AG04450 (cell line): ENCODE measurements around the gene PEPD. TPM values are rescaled to one million over a fixed set of nuclear protein-coding genes. Genes with fewer than 3 reads are reported as not detected.

Experiments
- CTCF ChIA-PET: fragments of 300-600, 350-600 bp; formaldehyde crosslinking; extraction: SDS; loops from one replicate; lab custom pipeline; 2022; ENCODE audit warnings: antibody characterized with exemption, inconsistent platforms; lab: Charles Lee
- POLR2A ChIA-PET: fragments of 350-600 bp; formaldehyde crosslinking; extraction: SDS; loops from one replicate; lab custom pipeline; 2021; ENCODE audit warnings: antibody characterized with exemption, inconsistent platforms; lab: Yijun Ruan, JAX
- DNase-seq: peaks from one replicate; pipeline ENCODE4 v3.0.0-alpha.2; 2011; ENCODE audit warnings: low read depth, low spot score
- H3K27ac ChIP-seq: one replicate; pipeline ENCODE4 v1.5.1; 2012; ENCODE audit warnings: low read depth, low read length, control low read depth
- H3K27me3 ChIP-seq: one replicate; pipeline ENCODE4 v1.6.0; 2012; ENCODE audit warnings: low read length; ENCODE audit not compliant: control insufficient read depth, insufficient read depth
- H3K4me3 ChIP-seq: 2 replicates; pipeline ENCODE4 v1.5.1; 2011; ENCODE audit warnings: mild to moderate bottlenecking, low read depth, low read length, control low read depth
- H3K9me3 ChIP-seq: 2 replicates; pipeline ENCODE4 v1.5.1; 2012; ENCODE audit warnings: low read length; ENCODE audit not compliant: control insufficient read depth, insufficient read depth
- CTCF ChIP-seq: IDR thresholded peaks from 2 replicates; pipeline ENCODE4 v1.5.1; 2011; ENCODE audit warnings: low read depth, low read length, control low read depth, inconsistent platforms
- polyA plus RNA-seq: library from polyadenylated mRNA; depleted of rRNA; stranded (reverse); fragments of >200 nt; gene quantifications from 2 replicates; pipeline ENCODE4 v1.2.3, GENCODE V29; 2011

Gene PEPD
- polyA plus RNA-seq, 1 experiment = 67.1 TPM

- Histone ChIP-seq H3K27ac (no peak overlapping the region), H3K4me3 (no peak overlapping the region), H3K9me3 (no peaks in the 10 kb centered on the region; the same call in 1 of the 2 replicates), H3K27me3 (no peaks in the 10 kb centered on the region)
- no peak for TF ChIP-seq CTCF
- ChIA-PET CTCF (no interaction called here), POLR2A (no interaction called here)
- DNase-seq = no peak
Measured at GRCh38 chr19:33436360-33437345, 84.9 kb downstream of the PEPD start.

GRCh38 chr19:33435706-33436359 lies 85.8 kb downstream of the PEPD start:
- no peak for TF ChIP-seq CTCF
- Histone ChIP-seq H3K9me3 (no peaks in the 10 kb centered on the region; the same call in 1 of the 2 replicates), H3K4me3 (no peak overlapping the region), H3K27ac (no peak overlapping the region), H3K27me3 (no peaks in the 10 kb centered on the region)
- DNase-seq = no peak
- ChIA-PET CTCF (interaction anchor here (1.0 kb wide), 1 partner anchor 342 kb away, joined by 4 read pairs; no protein-coding TSS in a partner anchor), POLR2A (interaction anchor here (0.7 kb wide), 1 partner anchor 134 kb away, joined by 3 read pairs; no protein-coding TSS in a partner anchor)

- CTCF ChIA-PET = interaction anchor here (0.6 to 1.0 kb wide), 4 partner anchors 61 to 360 kb away, joined by 3 to 4 read pairs (median 4); no protein-coding TSS in a partner anchor
- no peaks in the 10 kb centered on the region; the same call in 1 of the 2 replicates for H3K9me3 ChIP-seq
- POLR2A ChIA-PET = interaction anchor here (0.7 kb wide), 1 partner anchor 134 kb away, joined by 3 read pairs; no protein-coding TSS in a partner anchor
- TF ChIP-seq CTCF = no peak
- no peak overlapping the region for H3K4me3 ChIP-seq
- no peak overlapping the region for H3K27ac ChIP-seq
- H3K27me3 ChIP-seq = no peaks in the 10 kb centered on the region
- DNase-seq = no peak
Measured at GRCh38 chr19:33434886-33435705, 86.5 kb downstream of the PEPD start.

GRCh38 chr19:33434069-33434885 lies 87.3 kb downstream of the PEPD start:
- no peak overlapping the region for H3K4me3 ChIP-seq
- CTCF ChIA-PET = interaction anchor here (0.6 to 2.9 kb wide), 5 partner anchors 62 to 360 kb away, joined by 3 to 28 read pairs (median 4); no protein-coding TSS in a partner anchor

More at GRCh38 chr19:33434069-33434885, 87.3 kb downstream of the PEPD start:
- DNase-seq = no peak
- no peak for TF ChIP-seq CTCF
- POLR2A ChIA-PET = no interaction called here
- Histone ChIP-seq H3K9me3 (no peaks in the 10 kb centered on the region; the same call in 1 of the 2 replicates), H3K27me3 (no peaks in the 10 kb centered on the region), H3K27ac (no peak overlapping the region)
